A673 (cell line): ENCODE measurements around the gene RNASE8. TPM values are rescaled to one million over a fixed set of nuclear protein-coding genes. Genes with fewer than 3 reads are reported as not detected.

Experiments
- BruUV-seq: library from RNA; stranded (reverse); fragments of 400-500 nt; replicated peaks from 2 replicates; lab custom pipeline; 2021; lab: Mats Ljungman, UMichigan
- CTCF ChIA-PET: fragments of 300-600 bp; sonication (Branson Sonifier 250); formaldehyde crosslinking; loops from one replicate; lab custom pipeline; 2022; ENCODE audit warnings: antibody characterized with exemption; lab: Charles Lee
- POLR2A ChIA-PET: fragments of 300-600 bp; sonication (Branson Sonifier 250); formaldehyde crosslinking; loops from one replicate; lab custom pipeline; 2022; ENCODE audit warnings: antibody characterized with exemption; ENCODE audit not compliant: low non-redundant PET; lab: Charles Lee
- DNase-seq: peaks from one replicate; pipeline ENCODE4 v3.0.0-alpha.2; 2015; ENCODE audit warnings: low spot score
- H3K27ac ChIP-seq: fragments of 200-600 bp; sonication (generic); 2 replicates; pipeline ENCODE4 v1.5.1; 2016; ENCODE audit warnings: mixed run types, low read depth, mild to moderate bottlenecking, mixed read lengths, antibody characterized with exemption, low read length; ENCODE audit not compliant: poor library complexity, severe bottlenecking
- H3K27me3 ChIP-seq: fragments of 200-600 bp; sonication (generic); replicated peaks from 2 replicates; pipeline ENCODE4 v1.6.1; 2017; ENCODE audit warnings: mixed run types, low read depth, mild to moderate bottlenecking, mixed read lengths, antibody characterized with exemption, low read length; ENCODE audit not compliant: insufficient read depth, poor library complexity
- H3K36me3 ChIP-seq: fragments of 200-600 bp; sonication (generic); 2 replicates; pipeline ENCODE4 v1.6.1; 2016; ENCODE audit warnings: mixed run types, mild to moderate bottlenecking, mixed read lengths, antibody characterized with exemption, low read length; ENCODE audit not compliant: insufficient read depth, poor library complexity, severe bottlenecking
- H3K4me1 ChIP-seq: fragments of 200-600 bp; sonication (generic); 2 replicates; pipeline ENCODE4 v1.6.1; 2017; ENCODE audit warnings: mixed run types, mild to moderate bottlenecking, mixed read lengths, antibody characterized with exemption, low read length; ENCODE audit not compliant: insufficient read depth, poor library complexity, severe bottlenecking
- H3K4me3 ChIP-seq: fragments of 200-600 bp; sonication (generic); 2 replicates; pipeline ENCODE4 v1.5.1; 2016; ENCODE audit warnings: low read depth, mixed run types, mild to moderate bottlenecking, mixed read lengths, low read length; ENCODE audit not compliant: poor library complexity, severe bottlenecking
- H3K9me3 ChIP-seq: fragments of 200-600 bp; sonication (generic); 2 replicates; pipeline ENCODE4 v1.6.1; 2016; ENCODE audit warnings: mixed run types, low read depth, mild to moderate bottlenecking, mixed read lengths, antibody characterized with exemption, low read length; ENCODE audit not compliant: poor library complexity, severe bottlenecking
- CTCF ChIP-seq: fragments of 300-800, 200-600 bp; sonication (generic); conservative IDR thresholded peaks from 2 replicates; pipeline ENCODE4 v1.5.1; 2017; ENCODE audit warnings: low read depth, mild to moderate bottlenecking, antibody characterized with exemption, low read length, moderate library complexity, mixed read lengths
- EZH2 ChIP-seq: fragments of 200-600 bp; sonication (generic); IDR thresholded peaks from 2 replicates; pipeline ENCODE4 v1.6.1; 2017; ENCODE audit warnings: borderline replicate concordance, low read depth, mild to moderate bottlenecking, mixed read lengths, antibody characterized with exemption, low read length; ENCODE audit not compliant: poor library complexity, severe bottlenecking
- intact Hi-C: fragments of 100-400 bp; cut with micrococcal nuclease; formaldehyde crosslinking; loops from one replicate; pipeline ENCODE4 v1.10.0; 2022; ENCODE audit not compliant: unreplicated experiment
- total RNA-seq: library from RNA; stranded (reverse); gene quantifications from 2 replicates; pipeline ENCODE4 v1.2.3, GENCODE V29; 2021

RNASE8 gene
- total RNA-seq, 1 experiment from 2014 or later: not detected

GRCh38 chr14:21023817-21024584, 33.6 kb upstream of the RNASE8 start:
- BruUV-seq: no TSS peak
- Histone ChIP-seq H3K36me3 (no peaks in the 10 kb centered on the region), H3K27me3 (no peaks in the 10 kb centered on the region), H3K4me1 (peaks cover 5% of the 10 kb centered on the region), H3K9me3 (no peaks in the 10 kb centered on the region), H3K27ac (no peak overlapping the region), H3K4me3 (peak overlapping the region; percentile 73)
- ChIA-PET CTCF (interaction anchor here (2.6 kb wide), 1 partner anchor 9 kb away, joined by 7 read pairs; no protein-coding TSS in a partner anchor), POLR2A (no interaction called here)
- intact Hi-C loops: no loop called here
- no peak for TF ChIP-seq CTCF
- TF ChIP-seq EZH2: no peak
- DNase-seq: no peak

GRCh38 chr14:21024585-21025370, 32.8 kb upstream of the RNASE8 start, which contains the start of gene NDRG2:
Gene NDRG2 (minus strand): TSS chr14:21025061. CDS start chr14:21023315, 1,746 bp downstream.
- no TSS peak for BruUV-seq
- Histone ChIP-seq H3K36me3 (no peaks in the 10 kb centered on the region), H3K9me3 (no peaks in the 10 kb centered on the region), H3K4me3 (peak within 1 kb of the TSS; percentile 73), H3K27me3 (no peaks in the 10 kb centered on the region), H3K27ac (no peak within 1 kb of the TSS), H3K4me1 (peaks cover 5% of the 10 kb centered on the region)
- intact Hi-C loops: no loop called here
- POLR2A ChIA-PET: no interaction called here
- TF ChIP-seq EZH2 (no peak), CTCF (no peak)
- peak; percentile 52 for DNase-seq
- CTCF ChIA-PET: interaction anchor here (2.6 kb wide), 1 partner anchor 10 kb away, joined by 7 read pairs; no protein-coding TSS in a partner anchor

GRCh38 chr14:21025371-21026273, 32.0 kb upstream of the RNASE8 start:
- POLR2A ChIA-PET: no interaction called here
- CTCF ChIA-PET: no interaction called here
- H3K4me3 ChIP-seq: peak overlapping the region; percentile 73
- peak; percentile 26 for DNase-seq
- H3K4me1 ChIP-seq: peaks cover 5% of the 10 kb centered on the region
- no peaks in the 10 kb centered on the region for H3K36me3 ChIP-seq
- intact Hi-C loops: no loop called here
- TF ChIP-seq EZH2 (no peak), CTCF (no peak)
- no TSS peak for BruUV-seq
- H3K9me3 ChIP-seq: no peaks in the 10 kb centered on the region
- H3K27me3 ChIP-seq: no peaks in the 10 kb centered on the region
- H3K27ac ChIP-seq: no peak overlapping the region
